ENCODE results near the gene RHOBTB3.
"Not testable (repeated sequence)": the region's sequence is repeated elsewhere in the genome, so short reads cannot be mapped to it uniquely, and the experiment has no call there.

RHOBTB3 gene

DNA sequence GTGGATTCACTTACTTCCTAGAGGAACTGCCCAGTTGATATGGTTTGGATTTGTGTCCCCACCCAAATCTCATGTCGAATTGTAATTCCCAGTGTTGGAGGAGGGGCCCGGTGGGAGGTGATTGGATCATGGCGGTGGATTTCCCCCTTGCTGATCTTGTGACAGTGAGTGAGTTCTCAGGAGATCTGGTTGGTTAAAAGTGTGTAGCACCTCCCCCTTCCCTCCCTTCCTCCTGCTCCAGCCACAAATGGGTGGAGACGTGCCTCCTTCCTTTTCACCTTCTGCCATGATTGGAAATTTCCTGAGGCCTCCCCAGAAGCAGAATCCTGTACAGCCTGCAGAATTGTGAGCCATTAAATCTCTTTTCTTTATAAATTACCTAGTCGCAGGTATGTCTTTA is 17.9 kb upstream of the RHOBTB3 start:
- not testable (repeated sequence) for DNase-seq (ENCODE audit: low read depth)

- no peak for DNase-seq (ENCODE audit: low read depth)
Measured at GRCh38 chr5:95713960-95714710, 17.0 kb upstream of the RHOBTB3 start.

- DNase-seq (ENCODE audit: low read depth) = no peak
Measured at GRCh38 chr5:95715799-95716461, 15.2 kb upstream of the RHOBTB3 start.

DNA sequence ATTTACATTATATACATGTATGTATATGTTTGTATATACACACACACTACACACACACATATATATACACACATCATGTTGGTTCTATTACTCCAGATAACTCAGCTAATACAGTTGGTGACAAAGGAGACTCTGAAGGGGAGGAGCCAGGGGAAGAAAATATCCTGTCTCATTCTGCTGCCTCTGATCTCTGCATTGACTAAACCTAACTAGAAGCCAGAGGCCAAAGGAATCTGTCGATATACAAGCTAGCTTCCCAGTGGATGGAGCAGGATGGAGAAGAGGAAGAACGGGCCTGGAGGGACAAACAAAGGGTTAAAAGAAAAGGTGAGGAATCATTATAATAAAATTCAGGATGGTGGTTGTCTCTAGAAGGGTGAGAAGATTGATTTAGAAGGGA is 13.7 kb upstream of the RHOBTB3 start:
- DNase-seq (ENCODE audit: low read depth) = no peak

DNA sequence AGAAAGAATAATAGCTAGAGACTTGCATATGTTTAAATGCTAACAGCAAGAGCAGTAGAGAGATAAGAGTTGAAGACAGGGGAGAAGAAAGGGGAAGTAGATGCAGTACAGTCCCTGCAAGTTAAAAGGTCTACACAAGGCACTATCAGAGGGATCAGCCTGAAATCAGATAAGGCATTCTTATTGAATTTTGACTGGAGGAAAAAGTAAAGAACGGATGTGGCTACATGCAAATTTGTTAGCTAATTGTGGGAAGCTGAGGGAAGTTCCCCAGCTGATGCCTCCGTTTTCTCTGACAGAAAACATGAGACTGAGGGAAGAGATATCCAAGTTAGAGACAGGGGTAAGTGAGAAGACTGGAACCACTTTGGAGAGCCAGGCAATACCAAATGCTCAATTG is 12.9 kb upstream of the RHOBTB3 start:
- DNase-seq (ENCODE audit: low read depth) = no peak

DNA sequence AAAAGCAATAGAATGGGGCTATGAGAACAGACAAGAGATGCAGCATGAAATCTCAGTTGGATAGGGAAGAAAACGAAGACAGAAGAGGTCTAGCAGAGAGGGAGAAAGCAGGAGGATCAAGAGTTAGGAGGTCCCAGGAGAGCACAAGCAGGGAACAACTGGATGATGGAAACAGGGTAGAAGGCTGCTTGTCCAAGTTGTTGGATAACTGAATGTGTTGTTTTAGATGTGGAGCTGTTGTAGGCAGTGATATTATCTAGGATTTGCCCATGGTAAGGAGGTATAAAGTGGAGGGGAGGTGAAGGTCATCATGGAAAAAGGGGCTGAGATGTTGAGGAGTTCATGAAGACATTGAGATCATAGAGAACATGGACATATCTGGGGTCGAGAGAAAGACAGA is 12.4 kb upstream of the RHOBTB3 start:
- DNase-seq (ENCODE audit: low read depth) = no peak

DNA sequence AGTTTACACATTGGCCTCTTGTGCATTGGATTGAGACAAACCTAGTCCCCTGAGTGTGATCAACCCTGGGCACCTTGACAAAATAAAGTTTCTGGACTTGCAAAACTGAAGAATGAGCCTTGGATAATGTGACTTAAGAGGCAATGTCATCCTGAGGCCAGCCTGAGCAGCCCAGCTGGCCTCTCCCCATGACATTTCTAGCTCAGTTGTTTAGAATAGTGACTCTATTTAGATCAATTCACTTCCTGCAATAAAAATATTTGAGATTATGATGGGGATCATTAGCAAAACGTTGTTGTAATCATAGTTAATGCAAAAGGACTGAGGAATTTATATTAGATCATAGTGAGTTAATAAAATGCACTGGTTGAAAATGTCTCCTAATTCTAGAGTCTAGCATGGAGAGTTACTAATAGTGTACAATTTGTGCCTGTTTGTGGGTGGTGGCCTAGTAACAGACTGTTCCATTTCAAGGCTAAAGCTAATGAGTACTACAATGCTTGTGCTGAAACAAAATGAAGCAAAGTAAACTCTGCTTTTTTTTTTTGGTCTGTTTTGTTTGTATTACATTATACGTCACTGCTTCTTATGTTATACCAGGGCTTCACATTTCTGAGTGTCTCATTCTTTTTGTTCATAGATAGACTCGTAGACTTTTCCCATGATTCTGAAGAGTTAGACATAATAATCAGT is 10.9 kb upstream of the RHOBTB3 start:
- DNase-seq (ENCODE audit: low read depth) = no peak

DNA sequence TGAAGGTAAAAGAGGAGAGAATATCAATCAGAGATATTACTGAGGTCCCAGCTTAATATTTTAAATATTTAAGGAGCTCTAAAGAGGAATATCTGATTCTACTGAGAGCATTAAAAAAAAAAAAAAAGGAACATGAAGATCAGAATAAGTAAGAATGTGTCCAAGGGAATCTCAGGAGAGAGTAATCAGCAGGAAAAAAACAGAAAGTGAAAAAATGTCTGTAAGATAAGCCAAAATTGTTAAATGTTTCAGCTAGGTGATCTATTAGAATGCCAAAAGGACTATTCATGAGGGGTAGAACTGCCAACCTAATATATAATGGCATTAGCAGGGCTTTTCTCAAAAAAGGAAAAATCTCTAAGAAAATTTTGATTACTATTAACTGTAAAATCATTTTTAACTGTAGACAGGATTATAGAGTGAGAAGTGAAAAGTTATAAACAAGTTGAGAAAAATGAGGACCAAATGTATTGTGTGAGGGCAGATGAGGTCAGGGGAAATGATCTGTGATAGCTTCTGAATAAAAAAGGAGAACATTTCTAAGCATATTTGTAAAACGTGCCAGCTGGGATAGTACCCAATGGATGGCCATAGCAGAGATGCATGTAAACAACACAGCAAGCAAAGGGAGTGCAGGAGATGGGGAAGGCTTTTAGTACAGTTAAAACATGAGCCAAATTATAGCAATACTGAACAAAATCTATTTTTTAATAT is 9.4 kb upstream of the RHOBTB3 start:
- no peak for DNase-seq (ENCODE audit: low read depth)

- no peak for DNase-seq (ENCODE audit: low read depth)
Measured at GRCh38 chr5:95723632-95724369, 7.3 kb upstream of the RHOBTB3 start.

DNA sequence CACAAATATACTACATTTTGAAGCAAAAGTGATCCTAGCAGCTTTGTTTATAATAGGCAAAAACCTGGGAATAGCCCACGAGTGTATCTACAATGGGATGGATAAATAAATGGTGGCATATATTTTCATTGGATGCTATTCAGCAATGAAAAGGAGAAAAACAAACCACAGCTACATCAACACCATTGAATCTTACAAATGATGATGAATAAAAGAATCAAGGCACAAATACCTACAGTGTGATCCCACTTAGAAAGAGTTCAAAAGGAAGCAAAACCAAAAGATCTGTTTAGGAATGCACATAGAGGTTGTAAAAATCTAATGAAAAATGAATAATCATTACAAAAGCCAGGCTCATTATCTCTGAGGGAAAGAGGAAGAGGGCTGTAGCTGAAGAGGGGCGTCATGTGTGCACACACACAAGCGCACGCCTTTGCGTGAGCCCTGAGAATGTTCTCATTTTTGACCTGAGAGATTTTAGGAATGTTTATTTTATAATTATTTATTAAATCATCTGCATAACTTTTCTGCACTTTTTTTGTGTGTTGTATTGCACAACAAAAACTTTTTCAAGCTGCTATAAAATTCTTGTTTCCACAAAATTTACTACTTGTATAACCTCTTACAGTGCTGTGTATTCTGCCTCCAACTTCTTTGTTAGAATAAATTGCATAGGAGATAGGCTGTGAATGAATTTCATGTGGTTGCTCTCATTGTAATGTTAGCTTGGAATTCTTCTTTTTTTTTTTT is 5.9 kb upstream of the RHOBTB3 start:
- DNase-seq (ENCODE audit: low read depth) = no peak

- DNase-seq (ENCODE audit: low read depth) = no peak
Measured at GRCh38 chr5:95725937-95726810, 5.0 kb upstream of the RHOBTB3 start.

- DNase-seq (ENCODE audit: low read depth) = no peak
Measured at GRCh38 chr5:95726811-95727763, 4.0 kb upstream of the RHOBTB3 start.

- DNase-seq (ENCODE audit: low read depth) = no peak
Measured at GRCh38 chr5:95727764-95728191, 3.4 kb upstream of the RHOBTB3 start.

GRCh38 chr5:95728494-95729114 is 2.5 kb upstream of the RHOBTB3 start:
- DNase-seq (ENCODE audit: low read depth) = no peak

DNA sequence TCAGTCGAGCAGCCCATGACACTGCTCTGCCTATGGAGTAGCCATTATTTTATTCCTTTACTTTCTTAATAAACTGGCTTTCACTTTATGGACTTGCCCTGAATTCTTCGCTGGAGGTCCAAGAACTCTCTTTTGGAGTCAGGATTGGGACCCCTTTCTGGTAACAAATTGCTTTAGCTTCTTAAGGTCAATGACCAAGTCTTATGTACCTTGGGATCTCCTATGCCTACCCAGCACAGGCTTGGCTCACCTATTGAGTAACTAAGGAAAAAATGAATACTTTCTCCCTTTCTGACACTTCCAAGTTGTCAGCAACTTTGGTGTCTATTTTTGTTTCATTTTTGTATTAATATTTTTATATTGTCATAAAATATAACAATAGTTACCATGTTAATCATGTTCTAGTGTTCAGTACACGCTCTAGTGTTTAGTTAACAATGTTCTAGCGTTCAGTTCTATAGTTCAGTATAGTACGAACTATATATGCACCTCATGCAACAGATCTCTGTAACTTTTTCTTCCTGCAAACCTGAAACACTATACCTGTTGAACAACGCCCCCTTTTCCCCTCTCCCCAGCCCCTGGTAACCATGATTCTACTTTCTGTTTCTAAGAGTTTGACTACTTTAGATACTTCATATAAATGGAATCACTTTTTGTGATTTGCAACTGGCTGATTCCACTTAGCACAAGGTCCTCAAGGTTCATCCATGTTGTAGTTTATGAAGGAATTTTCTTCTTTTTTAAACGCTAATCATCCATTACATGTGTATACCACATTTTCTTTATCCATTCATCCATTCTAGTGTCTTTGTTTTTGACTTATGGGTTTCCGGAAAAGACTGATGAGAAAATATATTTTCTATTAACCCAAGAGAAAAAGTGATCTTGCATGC is 1.8 kb upstream of the RHOBTB3 start:
- DNase-seq (ENCODE audit: low read depth) = no peak

GRCh38 chr5:95730011-95730700 is 980 bp upstream of the RHOBTB3 start:
- DNase-seq (ENCODE audit: low read depth) = no peak

Measured in stimulated activated CD8-positive, alpha-beta memory T cell treated with anti-CD3 and anti-CD28 coated beads, Interleukin-15, amount 100 ng/mL, for 1 hour (primary cell).